Upper lobe of right lung (tissue), 1 donor: ENCODE results near the gene MMS22L. TPM values are rescaled to one million over a fixed set of nuclear protein-coding genes. Genes with fewer than 3 reads are reported as not detected.
"Not testable (repeated sequence)": the region's sequence is repeated elsewhere in the genome, so short reads cannot be mapped to it uniquely, and the experiment has no call there.

Experiments
- ATAC-seq: fragments of 200-7000 bp; cut with Tn5 transposase; one replicate; pipeline ENCODE4 v1.9.1; 2020; ENCODE audit warnings: mild to moderate bottlenecking, moderate library complexity
- DNase-seq: peaks from one replicate; pipeline ENCODE4 v3.0.0-alpha.2; 2020
- H3K27ac ChIP-seq: fragments of 200-600 bp; one replicate; pipeline ENCODE4 v1.8.0; 2022
- H3K27me3 ChIP-seq: fragments of 200-600 bp; one replicate; pipeline ENCODE4 v1.8.0; 2022; ENCODE audit warnings: mild to moderate bottlenecking
- H3K36me3 ChIP-seq: fragments of 200-600 bp; one replicate; pipeline ENCODE4 v1.8.0; 2022
- H3K4me1 ChIP-seq: fragments of 200-600 bp; one replicate; pipeline ENCODE4 v1.8.0; 2022
- H3K4me3 ChIP-seq: fragments of 200-600 bp; one replicate; pipeline ENCODE4 v1.8.0; 2022; ENCODE audit warnings: mild to moderate bottlenecking
- H3K9me3 ChIP-seq: fragments of 200-600 bp; one replicate; pipeline ENCODE4 v1.8.0; 2022
- CTCF ChIP-seq: fragments of 200-600 bp; IDR thresholded peaks from one replicate; pipeline ENCODE4 v1.8.0; 2022; ENCODE audit warnings: antibody characterized with exemption
- intact Hi-C: fragments of 100-400 bp; cut with DNase I; formaldehyde crosslinking; loops from one replicate; pipeline ENCODE4 v1.11.0; 2022
- total RNA-seq: library from RNA; stranded (reverse); fragmentation: NEBNext Ultra II Directional; extraction: Animal tissue kit (Norgen Biotek cat#: 25700); gene quantifications from one replicate; pipeline ENCODE4 v1.2.1, GENCODE V29; 2021
- donor health status: DM: no; HTN: yes; CAD: no; lungs with severe emphysema.

Gene MMS22L
- total RNA-seq, 1 donor from 2014 or later, result 6.8 TPM

GRCh38 chr6:97177905-97178304 is 105.1 kb downstream of the MMS22L start:
- Histone ChIP-seq H3K27ac (no peak overlapping the region), H3K36me3 (peaks cover 5% of the 10 kb centered on the region), H3K4me3 (no peak overlapping the region), H3K4me1 (no peaks in the 10 kb centered on the region), H3K9me3 (no peaks in the 10 kb centered on the region), H3K27me3 (no peaks in the 10 kb centered on the region)
- intact Hi-C loops, result no loop called here
- DNase-seq, result no peak
- no peak for ATAC-seq
- no peak for TF ChIP-seq CTCF

- no peak overlapping the region for H3K4me3 ChIP-seq
- intact Hi-C loops, result no loop called here
- H3K27me3 ChIP-seq, result no peaks in the 10 kb centered on the region
- TF ChIP-seq CTCF, result no peak
- H3K9me3 ChIP-seq, result no peaks in the 10 kb centered on the region
- H3K27ac ChIP-seq, result no peak overlapping the region
- H3K4me1 ChIP-seq, result no peaks in the 10 kb centered on the region
- ATAC-seq (no peak), DNase-seq (no peak)
- peaks cover 5% of the 10 kb centered on the region for H3K36me3 ChIP-seq
Observed at GRCh38 chr6:97176468-97176867, 106.5 kb downstream of the MMS22L start.

- Histone ChIP-seq H3K36me3 (peaks cover 7% of the 10 kb centered on the region), H3K9me3 (no peaks in the 10 kb centered on the region), H3K27ac (no peak overlapping the region), H3K4me1 (no peaks in the 10 kb centered on the region), H3K4me3 (no peak overlapping the region), H3K27me3 (no peaks in the 10 kb centered on the region)
- TF ChIP-seq CTCF, result no peak
- DNase-seq (no peak), ATAC-seq (peak; percentile 88)
- intact Hi-C loops, result no loop called here
Observed at GRCh38 chr6:97175806-97176205, 107.2 kb downstream of the MMS22L start.

GRCh38 chr6:97174471-97174870 is 108.5 kb downstream of the MMS22L start:
- Histone ChIP-seq H3K36me3 (peaks cover 12% of the 10 kb centered on the region), H3K9me3 (no peaks in the 10 kb centered on the region), H3K4me3 (no peak overlapping the region), H3K27ac (no peak overlapping the region), H3K27me3 (no peaks in the 10 kb centered on the region), H3K4me1 (no peaks in the 10 kb centered on the region)
- no peak for DNase-seq
- no peak for ATAC-seq
- no peak for TF ChIP-seq CTCF
- intact Hi-C loops, result no loop called here

- Histone ChIP-seq H3K27me3 (no peaks in the 10 kb centered on the region), H3K4me1 (no peaks in the 10 kb centered on the region), H3K36me3 (no peaks in the 10 kb centered on the region), H3K27ac (no peak overlapping the region), H3K4me3 (no peak overlapping the region), H3K9me3 (no peaks in the 10 kb centered on the region)
- TF ChIP-seq CTCF, result no peak
- ATAC-seq, result no peak
- no peak for DNase-seq
- intact Hi-C loops, result no loop called here
Observed at GRCh38 chr6:97160280-97160679, 122.7 kb downstream of the MMS22L start.

GRCh38 chr6:97155447-97155846 is 127.6 kb downstream of the MMS22L start:
- H3K27me3 ChIP-seq, H3K36me3 ChIP-seq, H3K4me1 ChIP-seq, H3K9me3 ChIP-seq, DNase-seq, H3K4me3 ChIP-seq, H3K27ac ChIP-seq, intact Hi-C loops, ATAC-seq: not testable (repeated sequence)
